Suprapubic skin (tissue), 4 donors: ENCODE results near the gene ZNF592. TPM values are rescaled to one million over a fixed set of nuclear protein-coding genes. Genes with fewer than 3 reads are reported as not detected.

Source experiments
- DNase-seq, 2 donors: peaks; one replicate each; pipeline ENCODE4 v3.0.0-alpha.2; 2019; ENCODE audit warnings: low spot score in 2 of 2
- H3K27ac ChIP-seq: fragments of 200-600 bp; sonication (generic); one replicate; pipeline ENCODE4 v1.5.1; 2019
- H3K27me3 ChIP-seq: fragments of 200-600 bp; sonication (generic); one replicate; pipeline ENCODE4 v1.5.1; 2019
- H3K36me3 ChIP-seq: fragments of 200-600 bp; sonication (generic); one replicate; pipeline ENCODE4 v1.5.1; 2019
- H3K4me1 ChIP-seq: fragments of 200-600 bp; sonication (generic); one replicate; pipeline ENCODE4 v1.5.1; 2019
- H3K4me3 ChIP-seq: fragments of 200-600 bp; sonication (generic); one replicate; pipeline ENCODE4 v1.5.1; 2019; ENCODE audit warnings: mild to moderate bottlenecking
- H3K9me3 ChIP-seq: fragments of 200-600 bp; sonication (generic); one replicate; pipeline ENCODE4 v1.5.1; 2019
- EP300 ChIP-seq: sonication (generic); formaldehyde crosslinking; IDR thresholded peaks from one replicate; pipeline ENCODE4 v1.6.1; 2017; ENCODE audit warnings: antibody characterized with exemption
- POLR2A ChIP-seq, 2 donors: fragments of 450-650 bp; IDR thresholded peaks; one replicate each; pipeline ENCODE4 v1.6.1; 2017; ENCODE audit warnings: antibody characterized with exemption in 2 of 2, mild to moderate bottlenecking in 2 of 2, moderate library complexity in 2 of 2
- POLR2AphosphoS5 ChIP-seq, 3 donors: sonication (generic); formaldehyde crosslinking; IDR thresholded peaks; one replicate each; pipeline ENCODE4 v1.6.1; 2017; ENCODE audit warnings: antibody characterized with exemption in 3 of 3
- WGBS: methylation state at CpG from one replicate; pipeline ENCODE4 v1.1.5; 2018; 5-methylcytosine and 5-hydroxymethylcytosine counted together
- total RNA-seq, 4 donors: library from RNA; depleted of rRNA; stranded (reverse); fragments of >200 nt; gene quantifications; one replicate each; pipeline ENCODE4 v1.1.0, GENCODE V29; 2016
- TF ChIP-seq, protein P1 (sequence below), 2 donors: fragments of 200-600 bp in 1 of 2; fragments of 450-650 bp in 1 of 2; sonication (generic) in 1 of 2; IDR thresholded peaks; one replicate each; pipeline ENCODE4 v1.5.1; 2016 to 2019; ENCODE audit warnings: antibody characterized with exemption in 2 of 2, mild to moderate bottlenecking in 1 of 2, moderate library complexity in 1 of 2

ZNF592 gene
- total RNA-seq, 4 donors from 2014 or later: 23.1 to 37.2 (median 30.7) TPM

DNA sequence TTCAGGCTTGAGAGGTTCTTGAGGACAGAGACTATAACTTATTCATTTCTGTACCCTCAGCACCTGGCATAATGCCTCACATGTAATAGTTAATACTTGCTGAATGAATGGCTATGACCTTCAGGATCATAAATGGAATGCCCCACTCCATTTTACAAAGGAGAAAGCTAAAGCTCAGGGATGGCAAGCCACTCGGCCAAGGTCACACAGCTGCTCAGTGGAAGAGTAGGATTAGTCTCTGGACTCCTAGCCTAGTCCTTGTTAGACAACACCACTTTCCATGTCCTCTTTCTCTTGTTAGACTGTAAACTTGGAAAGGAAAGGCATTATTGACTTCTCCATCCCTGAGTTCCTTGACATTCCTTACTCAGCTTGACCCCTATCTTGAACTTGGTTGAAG, 65.5 kb downstream of the ZNF592 start:
- H3K4me1 ChIP-seq: peaks cover 14% of the 10 kb centered on the region
- H3K9me3 ChIP-seq: no peaks in the 10 kb centered on the region
- H3K27ac ChIP-seq: no peak overlapping the region
- H3K36me3 ChIP-seq: no peaks in the 10 kb centered on the region
- no peak for DNase-seq
- no peaks in the 10 kb centered on the region for H3K27me3 ChIP-seq
- TF ChIP-seq, protein P1, sequence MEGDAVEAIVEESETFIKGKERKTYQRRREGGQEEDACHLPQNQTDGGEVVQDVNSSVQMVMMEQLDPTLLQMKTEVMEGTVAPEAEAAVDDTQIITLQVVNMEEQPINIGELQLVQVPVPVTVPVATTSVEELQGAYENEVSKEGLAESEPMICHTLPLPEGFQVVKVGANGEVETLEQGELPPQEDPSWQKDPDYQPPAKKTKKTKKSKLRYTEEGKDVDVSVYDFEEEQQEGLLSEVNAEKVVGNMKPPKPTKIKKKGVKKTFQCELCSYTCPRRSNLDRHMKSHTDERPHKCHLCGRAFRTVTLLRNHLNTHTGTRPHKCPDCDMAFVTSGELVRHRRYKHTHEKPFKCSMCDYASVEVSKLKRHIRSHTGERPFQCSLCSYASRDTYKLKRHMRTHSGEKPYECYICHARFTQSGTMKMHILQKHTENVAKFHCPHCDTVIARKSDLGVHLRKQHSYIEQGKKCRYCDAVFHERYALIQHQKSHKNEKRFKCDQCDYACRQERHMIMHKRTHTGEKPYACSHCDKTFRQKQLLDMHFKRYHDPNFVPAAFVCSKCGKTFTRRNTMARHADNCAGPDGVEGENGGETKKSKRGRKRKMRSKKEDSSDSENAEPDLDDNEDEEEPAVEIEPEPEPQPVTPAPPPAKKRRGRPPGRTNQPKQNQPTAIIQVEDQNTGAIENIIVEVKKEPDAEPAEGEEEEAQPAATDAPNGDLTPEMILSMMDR (IDR thresholded peaks at IDR 0.05): no peak
- no peak for TF ChIP-seq POLR2A (IDR thresholded peaks at IDR 0.05)
- H3K4me3 ChIP-seq: no peak overlapping the region
- 94% methylated on average over 1 of the region's 1 CpG for WGBS

GRCh38 chr15:84814916-84815315, 66.5 kb downstream of the ZNF592 start:
- H3K4me3 ChIP-seq: no peak overlapping the region
- no peak overlapping the region for H3K27ac ChIP-seq

GRCh38 chr15:84816694-84817465, 68.5 kb downstream of the ZNF592 start, which contains the start of gene ALPK3:
ALPK3 (plus strand) TSS chr15:84817356; CDS start chr15:84817453, 97 bp downstream.
- H3K27me3 ChIP-seq: no peaks in the 10 kb centered on the region
- H3K36me3 ChIP-seq: no peaks in the 10 kb centered on the region
- H3K9me3 ChIP-seq: no peaks in the 10 kb centered on the region
- H3K27ac ChIP-seq: no peak within 1 kb of the TSS
- no peak for DNase-seq
- TF ChIP-seq, protein P1 (IDR thresholded peaks at IDR 0.05): no peak
- TF ChIP-seq POLR2AphosphoS5 (IDR thresholded peaks at IDR 0.05): no peak
- no peak for TF ChIP-seq POLR2A (IDR thresholded peaks at IDR 0.05)
- TF ChIP-seq EP300: no peak
- H3K4me3 ChIP-seq: peak within 1 kb of the TSS; percentile 19
- WGBS: 48% methylated on average over 27 of the region's 63 CpGs
- H3K4me1 ChIP-seq: peaks cover 14% of the 10 kb centered on the region

More at GRCh38 chr15:84814916-84815315, 66.5 kb downstream of the ZNF592 start:
- DNase-seq: no peak
- Histone ChIP-seq H3K4me1 (peaks cover 14% of the 10 kb centered on the region), H3K9me3 (no peaks in the 10 kb centered on the region), H3K27me3 (no peaks in the 10 kb centered on the region), H3K36me3 (no peaks in the 10 kb centered on the region)
- TF ChIP-seq POLR2AphosphoS5 (IDR thresholded peaks at IDR 0.05) (no peak), POLR2A (IDR thresholded peaks at IDR 0.05) (no peak), EP300 (no peak)
- TF ChIP-seq, protein P1 (IDR thresholded peaks at IDR 0.05): no peak
- WGBS: 82% methylated on average over 10 of the region's 10 CpGs

- DNase-seq: no peak
- H3K36me3 ChIP-seq: no peaks in the 10 kb centered on the region
- H3K4me1 ChIP-seq: peaks cover 17% of the 10 kb centered on the region
- 28% methylated on average over 5 of the region's 27 CpGs for WGBS
- H3K4me3 ChIP-seq: peak overlapping the region; percentile 19
- H3K27me3 ChIP-seq: no peaks in the 10 kb centered on the region
- no peaks in the 10 kb centered on the region for H3K9me3 ChIP-seq
- TF ChIP-seq EP300: no peak
- H3K27ac ChIP-seq: no peak overlapping the region
These were observed 69.2 kb downstream of the ZNF592 start for GRCh38 chr15:84817466-84818081.

DNA sequence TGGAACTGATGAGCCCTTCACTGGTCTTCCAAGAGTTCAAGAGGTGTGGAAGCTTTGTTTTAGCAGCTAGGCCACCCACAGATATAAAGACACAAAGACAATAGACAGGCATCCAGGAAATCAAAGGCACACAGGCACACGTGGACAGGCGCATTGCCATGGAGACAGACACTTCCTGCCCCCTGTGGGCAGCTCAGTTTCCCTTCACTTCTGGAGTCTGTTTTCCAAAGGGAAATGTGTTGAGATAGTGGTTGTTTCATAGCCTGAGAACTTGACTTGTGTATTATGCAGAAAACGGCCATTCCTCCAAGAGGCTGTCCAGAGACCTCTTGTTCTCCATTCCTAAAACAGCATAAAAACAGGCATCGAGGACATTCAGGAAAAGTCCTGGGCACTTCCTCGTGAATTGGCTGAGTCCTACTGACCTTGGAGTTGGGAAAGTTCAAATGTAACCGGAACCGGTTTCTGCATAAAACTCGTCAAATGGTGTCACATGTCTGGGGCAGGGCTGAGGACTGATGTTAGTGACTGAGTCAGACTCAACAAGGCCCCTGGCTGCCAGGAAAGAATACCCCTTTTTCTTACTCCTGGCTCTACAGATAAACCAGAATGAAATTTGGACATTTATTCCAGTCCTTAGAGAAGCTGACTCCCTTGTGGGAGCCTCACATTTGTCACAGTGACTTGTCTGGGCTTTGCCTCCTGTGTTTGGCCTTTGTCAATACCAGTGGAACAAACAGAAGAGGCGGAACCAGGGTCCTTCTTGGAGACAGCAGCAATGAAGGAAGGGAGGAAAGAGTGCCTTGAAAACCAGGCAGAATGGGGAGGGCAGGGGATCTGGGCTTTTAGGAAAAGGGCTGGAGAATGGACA, 70.1 kb downstream of the ZNF592 start:
- 82% methylated on average over 9 of the region's 9 CpGs for WGBS

More for the DNA sequence above, 70.1 kb downstream of the ZNF592 start:
- Histone ChIP-seq H3K27me3 (no peaks in the 10 kb centered on the region), H3K36me3 (no peaks in the 10 kb centered on the region), H3K4me1 (peaks cover 25% of the 10 kb centered on the region), H3K9me3 (no peaks in the 10 kb centered on the region), H3K27ac (no peak overlapping the region), H3K4me3 (no peak overlapping the region)
- no peak for DNase-seq
- TF ChIP-seq EP300 (no peak), POLR2A (IDR thresholded peaks at IDR 0.05) (no peak), POLR2AphosphoS5 (IDR thresholded peaks at IDR 0.05) (no peak)
- TF ChIP-seq, protein P1 (IDR thresholded peaks at IDR 0.05): no peak
